Left ventricle myocardium inferior (tissue), 1 donor: ENCODE measurements around the gene DNAJC5G. TPM values are rescaled to one million over a fixed set of nuclear protein-coding genes. Genes with fewer than 3 reads are reported as not detected.
A peak's percentile ranks its signal among the peaks of the same experiment; 100 is the strongest.

Experiments used
- DNase-seq: peaks from one replicate; pipeline ENCODE4 v3.0.0-alpha.2; 2020
- H3K27ac ChIP-seq: fragments of 200-600 bp; replicated peaks from 2 replicates; pipeline ENCODE4 v1.8.0; 2021
- H3K27me3 ChIP-seq: fragments of 200-600 bp; 2 replicates; pipeline ENCODE4 v1.8.0; 2021; ENCODE audit warnings: low read depth
- H3K36me3 ChIP-seq: fragments of 200-600 bp; 2 replicates; pipeline ENCODE4 v1.8.0; 2021
- H3K4me1 ChIP-seq: fragments of 200-600 bp; 2 replicates; pipeline ENCODE4 v1.8.0; 2021
- H3K4me3 ChIP-seq: fragments of 200-600 bp; 2 replicates; pipeline ENCODE4 v1.8.0; 2021; ENCODE audit warnings: mild to moderate bottlenecking, moderate library complexity
- H3K9me3 ChIP-seq: fragments of 200-600 bp; replicated peaks from 2 replicates; pipeline ENCODE4 v1.8.0; 2021
- intact Hi-C: fragments of 100-400 bp; cut with micrococcal nuclease; formaldehyde crosslinking; loops from one replicate; pipeline ENCODE4 v1.11.0; 2022
- total RNA-seq: library from RNA; stranded (reverse); fragmentation: NEBNext Ultra II Directional; extraction: Animal tissue kit (Norgen Biotek cat#: 25700); gene quantifications from one replicate; pipeline ENCODE4 v1.2.1, GENCODE V29; 2021
- TF ChIP-seq, protein P1 (sequence below): fragments of 200-600 bp; IDR thresholded peaks from 2 replicates; pipeline ENCODE4 v1.8.0; 2021; ENCODE audit warnings: antibody characterized with exemption, mild to moderate bottlenecking, borderline replicate concordance
- donor health status: DM: no; HTN: yes; CAD: no; lungs with severe emphysema.

The DNAJC5G gene
- total RNA-seq, 1 donor from 2014 or later, result 1.2 TPM

DNA sequence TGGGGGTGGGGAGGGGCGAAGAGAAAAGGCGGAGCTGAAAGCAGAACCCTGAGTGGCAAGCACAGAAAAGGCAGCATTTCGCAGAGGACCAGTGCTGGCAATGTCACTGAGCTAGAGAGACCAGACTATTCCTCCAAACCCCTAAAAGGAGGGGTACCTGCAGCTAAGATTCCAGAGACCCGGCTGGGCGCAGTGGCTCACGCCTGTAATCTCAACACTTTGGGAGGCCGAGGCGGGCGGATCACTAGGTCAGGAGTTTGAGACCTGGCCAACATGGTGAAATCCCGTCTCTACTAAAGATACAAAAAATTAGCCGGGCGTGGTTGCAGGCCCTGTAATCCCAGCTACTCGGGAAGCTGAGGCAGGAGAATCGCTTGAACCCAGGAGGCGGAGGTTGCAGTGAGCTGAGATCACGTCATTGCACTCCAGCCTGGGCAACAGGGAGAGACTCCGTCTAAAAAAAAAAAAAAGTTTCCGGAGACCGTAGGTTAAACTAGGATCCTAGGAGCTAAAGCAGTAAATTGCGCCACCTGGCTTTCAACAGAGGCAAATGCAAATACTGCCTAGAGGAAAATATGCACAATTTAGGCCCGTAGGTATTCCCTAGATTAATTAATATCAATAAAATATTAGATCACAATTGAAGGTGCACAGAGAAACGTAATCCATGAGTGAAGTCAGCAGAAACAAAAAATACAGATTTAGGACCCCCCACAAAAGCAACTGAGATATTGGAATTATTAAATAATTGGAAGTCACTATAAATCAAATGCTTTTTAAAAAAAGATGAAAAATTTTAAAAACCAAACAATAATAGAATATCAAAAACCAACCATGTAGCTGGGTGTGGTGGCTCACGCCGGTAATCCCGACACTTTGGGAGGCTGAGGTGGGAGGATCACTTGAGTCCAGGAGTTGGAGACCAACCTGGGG, 28.1 kb downstream of the DNAJC5G start:
- Histone ChIP-seq H3K9me3 (no peaks in the 10 kb centered on the region), H3K4me1 (peaks cover 57% of the 10 kb centered on the region), H3K27me3 (peaks cover 39% of the 10 kb centered on the region), H3K36me3 (peaks cover 68% of the 10 kb centered on the region), H3K27ac (peak overlapping the region; percentile 67), H3K4me3 (peak overlapping the region; percentile 55)
- TF ChIP-seq, protein P1, sequence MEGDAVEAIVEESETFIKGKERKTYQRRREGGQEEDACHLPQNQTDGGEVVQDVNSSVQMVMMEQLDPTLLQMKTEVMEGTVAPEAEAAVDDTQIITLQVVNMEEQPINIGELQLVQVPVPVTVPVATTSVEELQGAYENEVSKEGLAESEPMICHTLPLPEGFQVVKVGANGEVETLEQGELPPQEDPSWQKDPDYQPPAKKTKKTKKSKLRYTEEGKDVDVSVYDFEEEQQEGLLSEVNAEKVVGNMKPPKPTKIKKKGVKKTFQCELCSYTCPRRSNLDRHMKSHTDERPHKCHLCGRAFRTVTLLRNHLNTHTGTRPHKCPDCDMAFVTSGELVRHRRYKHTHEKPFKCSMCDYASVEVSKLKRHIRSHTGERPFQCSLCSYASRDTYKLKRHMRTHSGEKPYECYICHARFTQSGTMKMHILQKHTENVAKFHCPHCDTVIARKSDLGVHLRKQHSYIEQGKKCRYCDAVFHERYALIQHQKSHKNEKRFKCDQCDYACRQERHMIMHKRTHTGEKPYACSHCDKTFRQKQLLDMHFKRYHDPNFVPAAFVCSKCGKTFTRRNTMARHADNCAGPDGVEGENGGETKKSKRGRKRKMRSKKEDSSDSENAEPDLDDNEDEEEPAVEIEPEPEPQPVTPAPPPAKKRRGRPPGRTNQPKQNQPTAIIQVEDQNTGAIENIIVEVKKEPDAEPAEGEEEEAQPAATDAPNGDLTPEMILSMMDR, result peak; percentile 91
- no peak for DNase-seq
- intact Hi-C loops, result no loop called here

- no peak overlapping the region for H3K27ac ChIP-seq
- H3K4me3 ChIP-seq, result no peak overlapping the region
- peaks cover 53% of the 10 kb centered on the region for H3K4me1 ChIP-seq
- DNase-seq, result no peak
- TF ChIP-seq, protein P1, result no peak
- peaks cover 44% of the 10 kb centered on the region for H3K27me3 ChIP-seq
- no peaks in the 10 kb centered on the region for H3K9me3 ChIP-seq
- intact Hi-C loops, result no loop called here
- peaks cover 70% of the 10 kb centered on the region for H3K36me3 ChIP-seq
These were observed 29.4 kb downstream of the DNAJC5G start for GRCh38 chr2:27304488-27305240.

GRCh38 chr2:27305516-27305915, 30.3 kb downstream of the DNAJC5G start:
- Histone ChIP-seq H3K27me3 (peaks cover 44% of the 10 kb centered on the region), H3K9me3 (no peaks in the 10 kb centered on the region)

GRCh38 chr2:27306136-27306535, 30.9 kb downstream of the DNAJC5G start:
- H3K4me3 ChIP-seq, result peak overlapping the region; percentile 9
- intact Hi-C loops, result no loop called here
- TF ChIP-seq, protein P1, result no peak
- H3K4me1 ChIP-seq, result peaks cover 52% of the 10 kb centered on the region
- no peaks in the 10 kb centered on the region for H3K9me3 ChIP-seq
- peak overlapping the region; percentile 8 for H3K27ac ChIP-seq
- peaks cover 44% of the 10 kb centered on the region for H3K27me3 ChIP-seq
- peaks cover 68% of the 10 kb centered on the region for H3K36me3 ChIP-seq
- no peak for DNase-seq

More at GRCh38 chr2:27305516-27305915, 30.3 kb downstream of the DNAJC5G start:
- Histone ChIP-seq H3K4me1 (peaks cover 53% of the 10 kb centered on the region), H3K36me3 (peaks cover 70% of the 10 kb centered on the region), H3K4me3 (no peak overlapping the region), H3K27ac (peak overlapping the region; percentile 8)
- DNase-seq, result no peak
- TF ChIP-seq, protein P1, result no peak
- intact Hi-C loops, result no loop called here

DNA sequence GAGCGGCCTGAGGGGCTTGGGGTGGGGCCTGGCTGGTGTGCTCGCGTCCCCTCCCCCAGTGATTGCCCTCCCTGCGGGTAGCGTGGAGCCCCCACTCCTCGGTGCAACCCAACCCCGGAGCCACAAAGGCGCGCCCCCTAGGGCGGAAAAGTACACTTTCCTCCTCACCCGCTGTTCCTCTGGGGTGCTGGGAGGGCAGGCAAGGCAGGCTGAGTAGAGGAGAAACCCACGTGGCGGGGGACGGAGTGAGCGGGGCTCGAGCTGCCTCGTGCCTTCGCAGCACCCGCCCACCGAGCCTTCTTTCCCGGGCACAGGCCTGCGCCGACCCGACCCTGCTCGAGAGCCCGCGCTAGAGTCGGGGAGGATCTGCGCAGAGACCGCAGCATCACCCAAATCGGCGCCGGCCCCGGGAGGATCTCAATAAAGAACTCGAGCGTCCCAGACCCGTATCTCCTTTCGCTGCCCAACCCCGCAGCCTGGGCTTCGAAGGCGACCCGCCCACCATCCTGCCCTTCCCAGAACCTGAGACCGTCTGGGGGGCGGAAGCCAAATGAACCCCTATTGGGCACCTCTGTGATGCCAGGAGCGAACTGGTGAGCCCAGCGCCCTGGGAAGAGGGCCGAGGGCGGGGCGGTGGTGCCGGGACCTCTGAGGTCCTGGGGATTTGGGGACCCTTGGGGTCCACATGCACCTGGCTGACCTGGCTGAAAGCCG, 31.5 kb downstream of the DNAJC5G start:
- Histone ChIP-seq H3K27ac (no peak overlapping the region), H3K27me3 (peaks cover 44% of the 10 kb centered on the region), H3K4me3 (peak overlapping the region; percentile 9), H3K36me3 (peaks cover 64% of the 10 kb centered on the region), H3K4me1 (peaks cover 47% of the 10 kb centered on the region), H3K9me3 (no peaks in the 10 kb centered on the region)
- intact Hi-C loops, result no loop called here
- no peak for DNase-seq
- TF ChIP-seq, protein P1, result no peak
